ENCODE measurements around the gene IL1RAPL2.

DNA sequence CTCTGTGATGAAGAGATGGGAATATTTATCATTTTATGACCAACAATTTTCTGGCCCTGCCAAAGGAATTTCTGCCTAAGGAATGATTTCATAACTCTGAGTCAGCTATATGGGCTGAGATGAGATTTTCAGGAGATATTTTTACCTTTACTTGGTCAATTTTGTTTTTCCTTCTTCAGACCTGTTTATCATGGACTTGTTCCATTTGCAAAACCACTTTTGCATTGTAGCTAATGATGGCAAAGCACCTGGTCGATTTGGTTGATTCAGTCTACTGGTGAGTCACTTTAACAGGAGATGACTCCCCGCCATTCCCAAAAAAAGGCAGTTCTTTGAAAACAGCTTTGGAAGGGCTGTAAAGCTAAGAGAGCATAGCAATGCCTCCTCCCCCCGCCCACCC is 601.2 kb downstream of the IL1RAPL2 start:
- no peak for TF ChIP-seq CTCF (IDR thresholded peaks at IDR 0.05)
- no peak for TF ChIP-seq POLR2A (IDR thresholded peaks at IDR 0.05)

Measured in right lobe of liver (tissue), 4 donors.